COR-L47 (cell line): Measurements from ENCODE around the gene IRX2.

Source experiments
- DNase-seq: peaks from one replicate; lab custom pipeline; 2025; lab: John Stamatoyannopoulos, UW

IRX2 gene

GRCh38 chr5:2756211-2757152 lies 5.0 kb upstream of the IRX2 start:
- no peak for DNase-seq

DNA sequence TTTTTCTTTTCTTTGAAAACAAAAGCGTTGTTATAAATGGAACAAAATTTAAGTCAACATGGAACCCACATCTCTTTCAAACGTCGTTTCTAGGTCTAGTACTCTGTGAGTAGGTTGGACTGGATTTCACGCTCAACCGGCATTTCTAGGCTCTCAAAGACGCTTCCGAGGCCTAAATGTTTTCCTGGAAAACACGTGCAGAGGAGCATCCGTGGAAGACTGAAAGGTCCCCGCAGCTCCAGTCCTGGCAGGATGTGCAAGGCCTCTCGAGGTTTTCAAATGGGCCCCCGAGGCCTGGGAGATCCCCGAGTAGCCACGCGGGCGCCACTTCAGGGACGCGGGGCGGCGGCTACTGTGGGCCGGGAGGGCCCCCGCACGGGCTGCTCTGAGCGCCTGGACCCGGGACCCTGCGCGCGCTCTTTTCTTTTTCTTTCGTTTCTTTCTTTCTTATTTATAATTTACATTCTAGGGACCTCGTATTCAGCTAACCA lies 4.2 kb upstream of the IRX2 start:
- DNase-seq, result no peak

- DNase-seq, result no peak
Measured at GRCh38 chr5:2755076-2755680, 3.7 kb upstream of the IRX2 start.

- no peak for DNase-seq
Measured at GRCh38 chr5:2754581-2755075, 3.2 kb upstream of the IRX2 start.

DNA sequence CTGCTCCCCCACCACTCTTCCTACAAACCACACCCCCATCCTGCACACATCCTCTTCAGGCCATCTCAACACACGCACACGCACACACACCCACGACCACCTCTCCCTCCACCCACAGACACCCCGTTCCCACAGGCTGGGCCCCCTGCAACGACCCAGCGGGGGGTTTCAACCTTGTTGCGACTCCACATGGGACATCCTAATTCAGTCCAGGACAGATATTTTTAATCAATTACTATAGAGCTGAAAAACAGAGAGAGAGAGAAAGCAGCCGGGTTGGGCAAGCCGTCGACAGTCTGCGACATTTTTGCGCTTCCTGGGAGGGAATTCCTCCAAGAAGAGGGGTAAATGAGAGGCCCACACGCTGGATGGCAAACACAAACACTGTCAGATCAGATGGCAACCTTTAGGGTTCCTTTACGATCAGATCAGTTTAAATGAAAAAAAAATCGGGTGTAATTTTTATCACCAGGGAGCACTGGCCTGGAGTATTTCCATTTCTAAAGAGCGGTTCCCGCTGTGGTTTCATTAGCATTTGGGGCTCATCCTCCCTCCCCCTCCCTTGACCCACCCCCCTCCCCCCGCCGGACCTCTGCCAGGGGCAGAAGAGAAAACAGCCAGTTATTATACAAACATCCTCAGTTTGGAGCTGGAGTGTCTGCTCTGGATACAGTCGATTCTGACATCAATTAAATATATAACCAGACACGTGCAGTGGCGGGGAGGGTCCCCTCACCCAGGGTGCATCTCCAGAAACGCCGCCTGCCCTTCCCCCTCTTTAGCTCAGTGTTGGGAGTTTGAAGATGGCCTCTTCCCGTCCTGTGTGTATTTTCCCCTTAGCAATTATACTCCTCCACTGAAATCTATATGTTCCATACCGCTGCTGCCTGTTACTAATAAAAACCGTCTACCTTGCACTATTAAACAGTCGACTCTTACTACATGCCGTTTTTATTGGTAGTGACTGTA lies 2.3 kb upstream of the IRX2 start:
- no peak for DNase-seq

DNA sequence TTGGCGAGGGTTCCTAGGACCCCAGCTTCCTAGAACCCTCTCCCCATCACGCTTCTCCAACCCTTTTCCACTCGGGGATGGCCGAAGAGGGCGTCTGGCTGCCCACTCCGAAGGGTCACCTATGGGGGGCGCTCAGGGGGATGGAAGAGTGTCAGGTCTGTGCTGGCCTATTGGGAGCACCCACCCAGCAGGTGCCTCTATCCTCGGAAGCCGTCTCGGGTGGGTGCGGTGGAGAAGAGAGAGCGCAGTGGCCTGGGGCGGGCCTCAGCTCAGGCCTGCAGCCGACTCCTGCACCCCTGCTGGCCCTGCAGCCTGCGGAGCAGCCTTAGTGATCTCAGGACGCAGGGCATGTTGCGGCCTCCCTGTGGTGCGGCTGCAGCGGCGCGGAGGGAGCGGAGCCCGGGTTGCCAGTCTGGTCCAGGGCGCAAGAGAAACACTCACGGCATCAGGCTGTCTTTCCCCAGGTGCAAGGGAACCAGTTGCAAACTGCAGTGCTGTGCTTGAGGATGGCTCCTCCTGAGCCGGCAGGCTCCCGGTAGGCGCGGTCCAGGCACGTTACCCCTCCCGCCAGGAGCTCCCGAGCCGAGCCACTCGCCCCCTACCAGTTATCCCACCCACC lies 1.5 kb upstream of the IRX2 start:
- DNase-seq, result no peak

GRCh38 chr5:2752059-2752820 lies 763 bp upstream of the IRX2 start:
- no peak for DNase-seq

GRCh38 chr5:2750758-2751464 lies 566 bp downstream of the IRX2 start:
- DNase-seq, result no peak

DNA sequence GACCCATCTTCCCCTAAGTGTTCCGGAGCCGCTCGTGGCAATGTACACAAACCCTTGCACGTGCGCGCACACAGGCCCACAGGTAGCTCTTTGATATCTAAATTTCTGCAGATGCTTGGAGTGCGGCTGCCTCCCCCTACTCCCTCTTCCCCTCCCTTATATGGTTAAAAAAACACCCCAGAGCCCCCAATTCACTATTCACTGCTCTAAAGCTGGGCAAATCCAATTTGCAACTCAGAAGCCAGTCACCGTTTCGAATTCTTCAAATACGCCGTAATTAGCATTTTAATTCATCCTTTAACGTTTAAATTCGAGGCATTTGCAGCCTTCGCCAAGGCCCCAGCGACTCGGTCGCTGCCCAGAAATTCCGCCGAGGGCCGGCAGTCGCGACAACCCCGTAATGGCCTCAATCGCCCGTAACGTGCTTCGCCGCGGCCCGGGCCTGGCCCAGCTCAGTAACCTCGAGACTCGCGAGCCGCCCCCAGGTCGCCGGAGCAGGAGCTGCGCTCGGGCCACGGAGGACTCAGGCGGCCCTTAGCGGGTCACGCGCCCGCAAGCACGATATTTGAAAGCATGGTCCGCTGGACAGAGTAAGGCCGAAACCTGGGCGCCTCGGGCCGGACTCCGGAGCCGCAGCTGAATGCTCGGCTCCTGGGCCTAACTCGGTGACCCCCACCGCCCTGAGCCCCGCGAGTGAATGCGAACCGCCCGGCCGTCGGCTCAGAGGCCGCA lies 1.3 kb downstream of the IRX2 start:
- DNase-seq, result no peak

DNA sequence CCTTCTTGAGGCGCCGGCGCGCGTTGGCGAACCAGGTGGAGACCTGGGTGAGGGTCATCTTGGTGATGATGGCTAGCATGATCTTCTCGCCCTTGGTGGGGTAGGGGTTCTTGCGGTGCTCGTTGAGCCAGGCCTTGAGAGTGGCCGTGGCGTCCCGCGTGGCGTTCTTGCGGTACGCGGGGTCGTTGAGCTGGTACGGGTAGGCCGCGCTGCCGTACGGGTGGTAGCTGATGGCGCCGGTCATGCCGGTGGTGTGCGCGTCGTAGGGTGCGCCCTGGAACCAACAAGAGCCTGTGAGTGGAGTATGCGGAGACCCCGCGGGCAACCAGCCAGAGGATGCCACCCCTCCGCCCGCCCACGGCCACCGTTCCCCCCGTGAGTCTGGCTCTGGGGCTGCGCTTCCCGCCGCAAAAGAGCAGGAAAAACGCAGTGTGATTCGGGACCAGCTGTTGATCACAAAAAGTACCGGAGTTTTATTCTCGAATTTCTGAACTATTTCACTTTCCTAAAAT lies 1.9 kb downstream of the IRX2 start:
- DNase-seq, result no peak

- no peak for DNase-seq
Measured at GRCh38 chr5:2748861-2749513, 2.5 kb downstream of the IRX2 start.

- no peak for DNase-seq
Measured at GRCh38 chr5:2748179-2748860, 3.2 kb downstream of the IRX2 start.

- no peak for DNase-seq
Measured at GRCh38 chr5:2747363-2748162, 3.9 kb downstream of the IRX2 start.

- DNase-seq, result no peak
Measured at GRCh38 chr5:2746561-2747032, 4.9 kb downstream of the IRX2 start.

DNA sequence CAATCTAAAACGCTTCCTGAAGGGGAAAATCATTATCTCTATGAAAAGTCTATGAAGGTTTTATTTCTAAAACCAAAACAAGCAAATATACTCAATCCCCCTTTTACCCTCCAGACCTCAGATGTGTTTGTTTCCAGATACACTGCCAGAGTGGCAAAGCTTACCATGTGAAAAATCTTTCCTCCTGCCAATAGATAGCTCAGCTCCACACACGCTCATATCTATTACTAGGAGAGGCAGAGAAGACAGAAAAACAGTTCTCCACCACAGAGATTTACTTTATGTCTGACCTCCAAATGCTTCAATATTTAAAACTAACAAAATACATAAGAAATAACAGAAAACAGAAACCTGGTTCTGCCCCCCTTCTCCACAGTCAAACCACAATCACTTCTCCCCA lies 7.0 kb downstream of the IRX2 start:
- no peak for DNase-seq

- DNase-seq, result no peak
Measured at GRCh38 chr5:2742921-2743679, 8.4 kb downstream of the IRX2 start.
